HEK293 (cell line): Measurements from ENCODE around the gene WDR20.
A peak's percentile ranks its signal among the peaks of the same experiment; 100 is the strongest.

Experiments used
- CTCF ChIA-PET: fragments of 350-600 bp; formaldehyde crosslinking; extraction: SDS; loops from one replicate; lab custom pipeline; 2021; ENCODE audit warnings: antibody characterized with exemption; lab: Yijun Ruan, JAX
- POLR2A ChIA-PET: fragments of 300-600 bp; formaldehyde crosslinking; extraction: SDS; loops from one replicate; lab custom pipeline; 2020; ENCODE audit warnings: antibody characterized with exemption, inconsistent platforms; lab: Yijun Ruan, JAX
- H3K27ac ChIP-seq: fragments of 200-500 bp; sonication (Bioruptor generic); 2 replicates; pipeline ENCODE4 v1.5.1; 2014; ENCODE audit warnings: low read depth, low read length, control low read depth, inconsistent platforms; ENCODE audit errors: extremely low read depth
- H3K36me3 ChIP-seq, 2 experiments: fragments of 200-500 bp in 1 of 2; sonication (Bioruptor generic) in 1 of 2; 1 replicate in 1 of 2; 2 replicates in 1 of 2; pipeline ENCODE4 v1.5.1; 2014 to 2017; ENCODE audit warnings: inconsistent platforms in 2 of 2, low read length in 2 of 2; ENCODE audit not compliant: control insufficient read depth in 2 of 2, insufficient read depth in 1 of 2
- H3K4me1 ChIP-seq: fragments of 200-500 bp; sonication (Bioruptor generic); 2 replicates; pipeline ENCODE4 v1.5.1; 2014; ENCODE audit warnings: mild to moderate bottlenecking, low read length, inconsistent platforms; ENCODE audit not compliant: control insufficient read depth, insufficient read depth
- H3K4me3 ChIP-seq: 2 replicates; pipeline ENCODE4 v1.5.1; 2011; ENCODE audit warnings: low read depth, mild to moderate bottlenecking, control low read depth, low read length, moderate library complexity
- H3K9me3 ChIP-seq: fragments of 200-500 bp; sonication (Bioruptor generic); 2 replicates; pipeline ENCODE4 v1.5.1; 2014; ENCODE audit warnings: low read depth, low read length, inconsistent platforms; ENCODE audit not compliant: control insufficient read depth, insufficient read depth
- EGR2 ChIP-seq: fragments of 450-650 bp; formaldehyde crosslinking; IDR thresholded peaks from 2 replicates; pipeline ENCODE4 v1.5.1; 2016; ENCODE audit warnings: low read depth, missing biosample characterization, missing genetic modification characterization
- GLIS2 ChIP-seq: fragments of 450-650 bp; formaldehyde crosslinking; IDR thresholded peaks from 2 replicates; pipeline ENCODE4 v1.5.1; 2016; ENCODE audit warnings: missing biosample characterization, missing genetic modification characterization
- MZF1 ChIP-seq: fragments of 450-650 bp; formaldehyde crosslinking; IDR thresholded peaks from 2 replicates; pipeline ENCODE4 v1.5.1; 2017; ENCODE audit warnings: missing biosample characterization, missing genetic modification characterization, borderline replicate concordance
- OSR2 ChIP-seq: fragments of 450-650 bp; formaldehyde crosslinking; IDR thresholded peaks from 2 replicates; pipeline ENCODE4 v1.5.1; 2016; ENCODE audit warnings: missing biosample characterization, missing genetic modification characterization
- WT1 ChIP-seq: fragments of 450-650 bp; formaldehyde crosslinking; IDR thresholded peaks from 2 replicates; pipeline ENCODE4 v1.5.1; 2016; ENCODE audit warnings: missing biosample characterization, missing genetic modification characterization
- ZBTB17 ChIP-seq: fragments of 450-650 bp; formaldehyde crosslinking; IDR thresholded peaks from 2 replicates; pipeline ENCODE4 v1.5.1; 2016; ENCODE audit warnings: missing biosample characterization, missing genetic modification characterization
- ZBTB48 ChIP-seq: fragments of 450-650 bp; formaldehyde crosslinking; IDR thresholded peaks from 2 replicates; pipeline ENCODE4 v1.5.1; 2016; ENCODE audit warnings: missing biosample characterization, missing genetic modification characterization
- ZNF266 ChIP-seq: fragments of 450-650 bp; formaldehyde crosslinking; IDR thresholded peaks from 2 replicates; pipeline ENCODE4 v1.5.1; 2016; ENCODE audit warnings: missing biosample characterization, missing genetic modification characterization, low read depth
- ZNF335 ChIP-seq: fragments of 450-650 bp; formaldehyde crosslinking; conservative IDR thresholded peaks from 2 replicates; pipeline ENCODE4 v1.5.1; 2016; ENCODE audit warnings: missing biosample characterization, missing genetic modification characterization
- ZNF404 ChIP-seq: fragments of 450-650 bp; formaldehyde crosslinking; IDR thresholded peaks from 2 replicates; pipeline ENCODE4 v1.5.1; 2017; ENCODE audit warnings: missing biosample characterization, missing genetic modification characterization
- ZNF423 ChIP-seq: fragments of 450-650 bp; formaldehyde crosslinking; IDR thresholded peaks from 2 replicates; pipeline ENCODE4 v1.5.1; 2016; ENCODE audit warnings: missing biosample characterization, missing genetic modification characterization
- ZNF600 ChIP-seq: fragments of 450-650 bp; formaldehyde crosslinking; IDR thresholded peaks from 2 replicates; pipeline ENCODE4 v1.5.1; 2016; ENCODE audit warnings: missing biosample characterization, missing genetic modification characterization
- ZNF610 ChIP-seq: fragments of 450-650 bp; formaldehyde crosslinking; IDR thresholded peaks from 2 replicates; pipeline ENCODE4 v1.5.1; 2016; ENCODE audit warnings: missing biosample characterization, missing genetic modification characterization, borderline replicate concordance
- ZNF626 ChIP-seq: fragments of 450-650 bp; sonication (Bioruptor Pico); formaldehyde crosslinking; IDR thresholded peaks from 2 replicates; pipeline ENCODE4 v1.5.1; 2018; ENCODE audit warnings: missing biosample characterization, missing genetic modification characterization, inconsistent platforms
- TF ChIP-seq, protein P1 (sequence below): fragments of 450-650 bp; formaldehyde crosslinking; IDR thresholded peaks from 2 replicates; pipeline ENCODE4 v1.5.1; 2016; ENCODE audit warnings: missing biosample characterization, missing genetic modification characterization
- TF ChIP-seq, protein P2 (sequence below): fragments of 450-650 bp; formaldehyde crosslinking; IDR thresholded peaks from 2 replicates; pipeline ENCODE4 v1.5.1; 2016; ENCODE audit warnings: missing biosample characterization, missing genetic modification characterization, borderline replicate concordance
- TF ChIP-seq, protein P3 (sequence below): sonication (generic); formaldehyde crosslinking; IDR thresholded peaks from 2 replicates; pipeline ENCODE4 v1.8.1; 2022; ENCODE audit warnings: mild to moderate bottlenecking, moderate library complexity, missing genetic modification reagents
- TF ChIP-seq, protein P4 (sequence below): fragments of 450-650 bp; formaldehyde crosslinking; IDR thresholded peaks from 2 replicates; pipeline ENCODE4 v1.5.1; 2016; ENCODE audit warnings: missing biosample characterization, missing genetic modification characterization

Gene WDR20

DNA sequence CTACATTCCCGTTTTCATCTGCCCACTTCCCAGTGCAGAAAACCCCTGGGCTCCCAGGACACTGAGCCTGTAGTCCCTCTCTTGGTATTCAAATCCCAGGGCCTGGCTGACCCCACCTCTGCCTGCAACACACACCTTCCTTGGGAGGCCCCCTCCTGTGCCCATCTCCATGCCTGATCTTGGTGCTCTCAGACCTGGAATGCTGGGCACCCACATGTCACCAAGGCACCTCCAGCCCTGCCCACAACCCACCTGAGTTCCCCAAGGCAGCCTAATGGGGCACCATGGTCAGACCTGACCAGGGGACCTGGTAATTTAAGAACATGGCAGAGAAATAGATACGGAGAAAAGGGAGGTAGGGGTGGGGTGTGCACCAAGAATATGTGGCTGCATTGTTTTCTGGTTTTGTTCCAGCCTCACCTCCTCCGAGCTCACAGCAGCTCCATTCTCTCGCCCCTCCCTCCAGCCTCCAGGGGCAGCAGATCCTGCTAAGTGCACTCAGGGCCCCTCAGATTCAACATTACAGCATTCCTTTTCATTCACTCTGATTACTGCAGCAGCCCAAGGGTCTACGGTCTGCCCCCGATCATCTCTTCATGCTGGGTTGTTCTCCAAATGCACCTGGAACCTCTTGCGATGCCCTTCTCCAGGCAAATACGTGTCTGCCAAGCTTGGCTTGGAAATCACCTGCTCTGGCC, 43.7 kb upstream of the WDR20 start:
- ChIA-PET POLR2A (interaction anchor here (0.9 kb wide), 1 partner anchor 8 kb away, joined by 3 read pairs; no protein-coding TSS in a partner anchor), CTCF (interaction anchor here (0.6 to 3.5 kb wide), 40 partner anchors 8 to 1049 kb away, joined by 3 to 29 read pairs (median 4); no protein-coding TSS in a partner anchor)
- Histone ChIP-seq H3K4me3 (no peak overlapping the region), H3K9me3 (no peaks in the 10 kb centered on the region), H3K27ac (no peak overlapping the region), H3K4me1 (no peaks in the 10 kb centered on the region), H3K36me3 (no peaks in the 10 kb centered on the region; a peak in 1 of 3 replicates)
- no peak for TF ChIP-seq ZNF404 (tag by site-specific recombination)
- TF ChIP-seq ZBTB17: no peak
- TF ChIP-seq ZNF610 (tag by site-specific recombination): no peak
- TF ChIP-seq WT1: no peak
- TF ChIP-seq ZNF423: no peak
- no peak for TF ChIP-seq MZF1 (tag by site-specific recombination)
- TF ChIP-seq, protein P1, sequence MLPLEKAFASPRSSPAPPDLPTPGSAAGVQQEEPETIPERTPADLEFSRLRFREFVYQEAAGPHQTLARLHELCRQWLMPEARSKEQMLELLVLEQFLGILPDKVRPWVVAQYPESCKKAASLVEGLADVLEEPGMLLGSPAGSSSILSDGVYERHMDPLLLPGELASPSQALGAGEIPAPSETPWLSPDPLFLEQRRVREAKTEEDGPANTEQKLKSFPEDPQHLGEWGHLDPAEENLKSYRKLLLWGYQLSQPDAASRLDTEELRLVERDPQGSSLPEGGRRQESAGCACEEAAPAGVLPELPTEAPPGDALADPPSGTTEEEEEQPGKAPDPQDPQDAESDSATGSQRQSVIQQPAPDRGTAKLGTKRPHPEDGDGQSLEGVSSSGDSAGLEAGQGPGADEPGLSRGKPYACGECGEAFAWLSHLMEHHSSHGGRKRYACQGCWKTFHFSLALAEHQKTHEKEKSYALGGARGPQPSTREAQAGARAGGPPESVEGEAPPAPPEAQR (tag by site-specific recombination): no peak
- TF ChIP-seq ZNF626 (tag by site-specific recombination): no peak
- peak; percentile 39; the same call in 1 of the 2 replicates for TF ChIP-seq GLIS2 (tag by site-specific recombination)
- TF ChIP-seq OSR2 (tag by site-specific recombination): no peak
- TF ChIP-seq ZNF335 (tag by site-specific recombination): peak; percentile 97
- TF ChIP-seq EGR2 (tag by site-specific recombination): no peak
- TF ChIP-seq ZNF266: no peak
- TF ChIP-seq ZBTB48 (tag by site-specific recombination): no peak
- TF ChIP-seq, protein P2, sequence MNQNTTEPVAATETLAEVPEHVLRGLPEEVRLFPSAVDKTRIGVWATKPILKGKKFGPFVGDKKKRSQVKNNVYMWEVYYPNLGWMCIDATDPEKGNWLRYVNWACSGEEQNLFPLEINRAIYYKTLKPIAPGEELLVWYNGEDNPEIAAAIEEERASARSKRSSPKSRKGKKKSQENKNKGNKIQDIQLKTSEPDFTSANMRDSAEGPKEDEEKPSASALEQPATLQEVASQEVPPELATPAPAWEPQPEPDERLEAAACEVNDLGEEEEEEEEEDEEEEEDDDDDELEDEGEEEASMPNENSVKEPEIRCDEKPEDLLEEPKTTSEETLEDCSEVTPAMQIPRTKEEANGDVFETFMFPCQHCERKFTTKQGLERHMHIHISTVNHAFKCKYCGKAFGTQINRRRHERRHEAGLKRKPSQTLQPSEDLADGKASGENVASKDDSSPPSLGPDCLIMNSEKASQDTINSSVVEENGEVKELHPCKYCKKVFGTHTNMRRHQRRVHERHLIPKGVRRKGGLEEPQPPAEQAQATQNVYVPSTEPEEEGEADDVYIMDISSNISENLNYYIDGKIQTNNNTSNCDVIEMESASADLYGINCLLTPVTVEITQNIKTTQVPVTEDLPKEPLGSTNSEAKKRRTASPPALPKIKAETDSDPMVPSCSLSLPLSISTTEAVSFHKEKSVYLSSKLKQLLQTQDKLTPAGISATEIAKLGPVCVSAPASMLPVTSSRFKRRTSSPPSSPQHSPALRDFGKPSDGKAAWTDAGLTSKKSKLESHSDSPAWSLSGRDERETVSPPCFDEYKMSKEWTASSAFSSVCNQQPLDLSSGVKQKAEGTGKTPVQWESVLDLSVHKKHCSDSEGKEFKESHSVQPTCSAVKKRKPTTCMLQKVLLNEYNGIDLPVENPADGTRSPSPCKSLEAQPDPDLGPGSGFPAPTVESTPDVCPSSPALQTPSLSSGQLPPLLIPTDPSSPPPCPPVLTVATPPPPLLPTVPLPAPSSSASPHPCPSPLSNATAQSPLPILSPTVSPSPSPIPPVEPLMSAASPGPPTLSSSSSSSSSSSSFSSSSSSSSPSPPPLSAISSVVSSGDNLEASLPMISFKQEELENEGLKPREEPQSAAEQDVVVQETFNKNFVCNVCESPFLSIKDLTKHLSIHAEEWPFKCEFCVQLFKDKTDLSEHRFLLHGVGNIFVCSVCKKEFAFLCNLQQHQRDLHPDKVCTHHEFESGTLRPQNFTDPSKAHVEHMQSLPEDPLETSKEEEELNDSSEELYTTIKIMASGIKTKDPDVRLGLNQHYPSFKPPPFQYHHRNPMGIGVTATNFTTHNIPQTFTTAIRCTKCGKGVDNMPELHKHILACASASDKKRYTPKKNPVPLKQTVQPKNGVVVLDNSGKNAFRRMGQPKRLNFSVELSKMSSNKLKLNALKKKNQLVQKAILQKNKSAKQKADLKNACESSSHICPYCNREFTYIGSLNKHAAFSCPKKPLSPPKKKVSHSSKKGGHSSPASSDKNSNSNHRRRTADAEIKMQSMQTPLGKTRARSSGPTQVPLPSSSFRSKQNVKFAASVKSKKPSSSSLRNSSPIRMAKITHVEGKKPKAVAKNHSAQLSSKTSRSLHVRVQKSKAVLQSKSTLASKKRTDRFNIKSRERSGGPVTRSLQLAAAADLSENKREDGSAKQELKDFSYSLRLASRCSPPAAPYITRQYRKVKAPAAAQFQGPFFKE (tag by site-specific recombination): no peak
- TF ChIP-seq ZNF600: 0 out of 2 replicates have a peak, but pooled peaks have one; percentile 52
- TF ChIP-seq, protein P3, sequence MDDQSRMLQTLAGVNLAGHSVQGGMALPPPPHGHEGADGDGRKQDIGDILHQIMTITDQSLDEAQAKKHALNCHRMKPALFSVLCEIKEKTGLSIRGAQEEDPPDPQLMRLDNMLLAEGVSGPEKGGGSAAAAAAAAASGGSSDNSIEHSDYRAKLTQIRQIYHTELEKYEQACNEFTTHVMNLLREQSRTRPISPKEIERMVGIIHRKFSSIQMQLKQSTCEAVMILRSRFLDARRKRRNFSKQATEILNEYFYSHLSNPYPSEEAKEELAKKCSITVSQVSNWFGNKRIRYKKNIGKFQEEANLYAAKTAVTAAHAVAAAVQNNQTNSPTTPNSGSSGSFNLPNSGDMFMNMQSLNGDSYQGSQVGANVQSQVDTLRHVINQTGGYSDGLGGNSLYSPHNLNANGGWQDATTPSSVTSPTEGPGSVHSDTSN (CRISPR knock-in tag): no peak
- TF ChIP-seq, protein P4, sequence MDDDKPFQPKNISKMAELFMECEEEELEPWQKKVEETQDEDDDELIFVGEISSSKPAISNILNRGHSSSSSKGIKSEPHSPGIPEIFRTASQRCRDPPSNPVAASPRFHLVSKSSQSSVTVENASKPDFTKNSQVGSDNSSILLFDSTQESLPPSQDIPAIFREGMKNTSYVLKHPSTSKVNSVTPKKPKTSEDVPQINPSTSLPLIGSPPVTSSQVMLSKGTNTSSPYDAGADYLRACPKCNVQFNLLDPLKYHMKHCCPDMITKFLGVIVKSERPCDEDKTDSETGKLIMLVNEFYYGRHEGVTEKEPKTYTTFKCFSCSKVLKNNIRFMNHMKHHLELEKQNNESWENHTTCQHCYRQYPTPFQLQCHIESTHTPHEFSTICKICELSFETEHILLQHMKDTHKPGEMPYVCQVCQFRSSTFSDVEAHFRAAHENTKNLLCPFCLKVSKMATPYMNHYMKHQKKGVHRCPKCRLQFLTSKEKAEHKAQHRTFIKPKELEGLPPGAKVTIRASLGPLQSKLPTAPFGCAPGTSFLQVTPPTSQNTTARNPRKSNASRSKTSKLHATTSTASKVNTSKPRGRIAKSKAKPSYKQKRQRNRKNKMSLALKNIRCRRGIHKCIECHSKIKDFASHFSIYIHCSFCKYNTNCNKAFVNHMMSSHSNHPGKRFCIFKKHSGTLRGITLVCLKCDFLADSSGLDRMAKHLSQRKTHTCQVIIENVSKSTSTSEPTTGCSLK: no peak
